ENCODE results near the gene AGBL3. TPM values are rescaled to one million over a fixed set of nuclear protein-coding genes. Genes with fewer than 3 reads are reported as not detected.

Gene AGBL3
- total and polyA plus RNA-seq, 8 donors, result 2.7 to 15.3 (median 11.3) TPM

DNA sequence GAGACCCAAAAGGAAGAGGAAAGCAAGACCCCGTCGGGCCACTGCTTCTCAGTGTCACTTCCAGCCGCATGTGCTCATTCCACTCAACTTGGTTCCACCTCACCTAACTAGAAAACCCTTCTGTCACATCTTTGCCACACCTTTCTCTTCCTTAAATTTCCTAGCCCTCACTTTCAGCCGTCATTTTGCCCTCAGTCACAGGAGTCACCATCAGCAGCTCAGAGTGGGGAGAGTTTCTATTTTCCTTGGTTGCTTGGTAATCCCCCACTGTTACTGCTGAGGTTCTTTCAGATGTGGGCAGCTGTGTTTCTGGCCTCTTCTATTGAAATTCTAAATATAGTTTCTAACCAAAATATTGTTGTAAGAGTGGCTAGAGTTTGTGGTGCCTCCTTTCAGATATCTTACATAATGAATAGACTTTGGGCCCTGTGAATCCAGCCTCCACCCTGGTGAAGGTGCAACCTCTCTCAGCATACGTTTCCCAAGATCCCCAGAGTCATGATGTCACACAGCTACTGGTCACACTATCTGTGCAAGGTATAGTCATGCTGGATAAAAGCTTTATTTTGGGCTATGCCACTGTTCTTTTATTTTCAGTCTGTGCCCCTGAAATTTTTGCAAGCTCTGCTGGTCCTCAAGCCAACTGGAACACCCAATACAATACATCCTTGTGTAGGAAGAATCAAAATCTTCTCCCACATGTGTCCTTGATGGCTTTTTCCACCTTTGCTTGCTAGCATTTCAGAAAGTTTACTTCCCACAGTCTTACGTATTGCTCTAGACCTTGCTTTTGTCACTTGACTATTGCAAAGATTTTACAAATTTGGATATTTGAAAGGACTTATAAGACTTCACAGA is 9.2 kb downstream of the AGBL3 start:
- TF ChIP-seq, protein P1, sequence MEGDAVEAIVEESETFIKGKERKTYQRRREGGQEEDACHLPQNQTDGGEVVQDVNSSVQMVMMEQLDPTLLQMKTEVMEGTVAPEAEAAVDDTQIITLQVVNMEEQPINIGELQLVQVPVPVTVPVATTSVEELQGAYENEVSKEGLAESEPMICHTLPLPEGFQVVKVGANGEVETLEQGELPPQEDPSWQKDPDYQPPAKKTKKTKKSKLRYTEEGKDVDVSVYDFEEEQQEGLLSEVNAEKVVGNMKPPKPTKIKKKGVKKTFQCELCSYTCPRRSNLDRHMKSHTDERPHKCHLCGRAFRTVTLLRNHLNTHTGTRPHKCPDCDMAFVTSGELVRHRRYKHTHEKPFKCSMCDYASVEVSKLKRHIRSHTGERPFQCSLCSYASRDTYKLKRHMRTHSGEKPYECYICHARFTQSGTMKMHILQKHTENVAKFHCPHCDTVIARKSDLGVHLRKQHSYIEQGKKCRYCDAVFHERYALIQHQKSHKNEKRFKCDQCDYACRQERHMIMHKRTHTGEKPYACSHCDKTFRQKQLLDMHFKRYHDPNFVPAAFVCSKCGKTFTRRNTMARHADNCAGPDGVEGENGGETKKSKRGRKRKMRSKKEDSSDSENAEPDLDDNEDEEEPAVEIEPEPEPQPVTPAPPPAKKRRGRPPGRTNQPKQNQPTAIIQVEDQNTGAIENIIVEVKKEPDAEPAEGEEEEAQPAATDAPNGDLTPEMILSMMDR (IDR thresholded peaks at IDR 0.05), result no peak
- Histone ChIP-seq H3K27me3 (no peaks in the 10 kb centered on the region), H3K9me3 (no peaks in the 10 kb centered on the region), H3K4me1 (peaks cover 0 to 3% of the 10 kb centered on the region in 2 donors), H3K27ac (no peak overlapping the region), H3K36me3 (peaks cover 0 to 50% of the 10 kb centered on the region in 2 donors), H3K4me3 (no peak overlapping the region)
- DNase-seq (peak in 1 of 4 donors; percentile 7), ATAC-seq (no peak)
- intact Hi-C loops (cut with DNase I), result loop anchor here in 1 of 2 donors (10.0 kb wide), 1 partner anchor 169 kb away; no protein-coding TSS in a partner anchor

DNA sequence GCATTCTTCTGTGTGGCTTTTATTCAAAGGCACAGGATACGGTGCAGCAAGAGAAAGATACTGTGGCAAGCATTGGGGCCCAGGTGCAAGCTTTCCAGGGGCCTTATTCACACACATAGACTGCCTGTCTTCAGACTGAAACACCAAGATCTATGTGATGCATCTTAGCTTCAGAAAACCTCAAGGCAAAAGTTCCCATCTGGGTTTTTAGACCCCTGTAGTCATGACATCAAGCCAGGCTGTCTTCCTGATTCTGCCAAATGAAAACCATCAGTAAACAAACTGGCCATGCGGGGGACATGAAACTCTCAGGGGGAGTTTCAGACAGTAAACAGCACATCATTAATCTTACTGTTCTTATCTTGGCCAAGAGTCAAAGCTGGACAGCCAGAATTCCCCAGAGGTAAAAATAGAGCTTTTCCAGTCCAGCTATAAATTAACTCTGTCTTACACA is 9.8 kb downstream of the AGBL3 start:
- H3K4me1 ChIP-seq, result peaks cover 0 to 3% of the 10 kb centered on the region in 2 donors
- intact Hi-C loops (cut with DNase I), result loop anchor here in 1 of 2 donors (10.0 kb wide), 1 partner anchor 169 kb away; no protein-coding TSS in a partner anchor
- H3K9me3 ChIP-seq, result no peaks in the 10 kb centered on the region
- no peak overlapping the region for H3K27ac ChIP-seq
- DNase-seq, result peak in 1 of 4 donors; percentile 18
- no peaks in the 10 kb centered on the region for H3K27me3 ChIP-seq
- H3K4me3 ChIP-seq, result no peak overlapping the region
- TF ChIP-seq, protein P1 (IDR thresholded peaks at IDR 0.05), result no peak
- ATAC-seq, result no peak
- H3K36me3 ChIP-seq, result peaks cover 0 to 50% of the 10 kb centered on the region in 2 donors

DNA sequence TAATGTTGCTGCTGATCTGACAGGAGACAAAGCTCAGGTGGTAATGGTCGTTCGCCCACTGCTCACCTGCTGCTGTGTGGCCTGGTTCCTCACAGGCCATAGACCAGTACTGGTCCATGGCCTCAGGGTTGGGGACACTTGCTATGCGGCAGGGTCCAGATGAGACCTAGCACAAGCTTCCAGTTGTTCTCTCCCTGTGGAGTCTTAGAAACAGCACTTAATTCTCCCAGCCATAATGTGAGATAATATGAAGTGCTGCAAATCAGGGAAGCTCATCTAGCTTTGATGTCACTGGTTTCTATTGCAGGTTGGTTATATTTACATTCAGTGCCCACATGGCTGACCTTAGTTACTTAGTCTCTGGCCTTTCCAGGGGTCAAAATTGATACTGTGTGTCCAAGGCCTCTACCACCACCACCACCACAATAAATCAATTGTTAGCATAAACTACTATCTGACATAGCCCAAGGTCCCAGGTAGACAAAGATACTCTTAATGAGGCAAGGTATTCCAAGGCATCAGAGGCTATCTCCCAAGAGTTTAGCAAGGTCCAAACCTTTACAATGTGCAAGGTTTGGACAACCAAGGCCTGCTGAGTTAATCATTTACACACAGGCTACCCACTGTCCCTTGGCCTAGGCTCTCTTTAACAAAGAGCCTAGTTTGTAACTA is 11.0 kb downstream of the AGBL3 start:
- ATAC-seq (no peak), DNase-seq (no peak)
- TF ChIP-seq, protein P1 (IDR thresholded peaks at IDR 0.05), result no peak
- peaks cover 0 to 3% of the 10 kb centered on the region in 2 donors for H3K4me1 ChIP-seq
- no peak overlapping the region for H3K27ac ChIP-seq
- no peaks in the 10 kb centered on the region for H3K27me3 ChIP-seq
- intact Hi-C loops (cut with DNase I), result loop anchor here in 1 of 2 donors (10.0 kb wide), 1 partner anchor 167 kb away; no protein-coding TSS in a partner anchor
- H3K9me3 ChIP-seq, result no peaks in the 10 kb centered on the region
- H3K4me3 ChIP-seq, result no peak overlapping the region
- peaks cover 0 to 50% of the 10 kb centered on the region in 2 donors for H3K36me3 ChIP-seq

DNA sequence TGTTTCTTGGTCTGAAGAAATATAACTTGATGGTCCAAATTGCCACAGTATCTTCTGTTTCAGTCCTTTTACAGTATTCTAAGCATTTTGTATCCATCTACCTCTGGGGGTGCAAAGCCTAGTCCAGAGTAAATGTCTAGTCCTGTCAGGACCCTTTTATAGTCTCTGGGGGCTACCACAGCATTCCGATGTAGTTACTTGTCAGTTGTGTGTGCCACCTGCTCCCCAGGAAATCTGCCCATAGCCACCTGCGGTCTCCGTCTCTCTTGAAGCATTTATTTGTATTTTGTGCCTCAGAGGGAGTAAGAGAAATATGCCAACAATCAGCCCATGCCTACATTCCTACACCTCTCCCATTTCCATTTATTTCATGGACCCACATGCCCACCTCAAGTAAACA is 12.8 kb downstream of the AGBL3 start:
- TF ChIP-seq, protein P1 (IDR thresholded peaks at IDR 0.05), result no peak

More for the DNA sequence above, 12.8 kb downstream of the AGBL3 start:
- H3K4me3 ChIP-seq, result no peak overlapping the region
- DNase-seq (no peak), ATAC-seq (no peak)
- intact Hi-C loops (cut with DNase I), result loop anchor here in 1 of 2 donors (10.0 kb wide), 1 partner anchor 166 kb away; no protein-coding TSS in a partner anchor
- H3K9me3 ChIP-seq, result no peaks in the 10 kb centered on the region
- peaks cover 0 to 41% of the 10 kb centered on the region in 2 donors for H3K36me3 ChIP-seq
- H3K4me1 ChIP-seq, result no peaks in the 10 kb centered on the region
- H3K27me3 ChIP-seq, result no peaks in the 10 kb centered on the region
- H3K27ac ChIP-seq, result no peak overlapping the region
